H1 (cell line): Measurements from ENCODE around the gene FITM2. TPM values are rescaled to one million over a fixed set of nuclear protein-coding genes. Genes with fewer than 3 reads are reported as not detected.

ENCODE experiments used
- CTCF ChIA-PET: fragments of 300-600 bp; sonication (Branson Sonifier 250); formaldehyde crosslinking; loops from one replicate; lab custom pipeline; 2021; ENCODE audit not compliant: partially characterized antibody; lab: Charles Lee
- POLR2A ChIA-PET: fragments of 300-600 bp; sonication (Branson Sonifier 250); formaldehyde crosslinking; loops from one replicate; lab custom pipeline; 2021; ENCODE audit warnings: inconsistent platforms; ENCODE audit not compliant: partially characterized antibody; lab: Charles Lee
- DNase-seq, 2 experiments: peaks; one replicate each; pipeline versions ENCODE4 v3.0.0 to v3.0.0-alpha.2; 2010 to 2022; ENCODE audit warnings: low spot score in 2 of 2, low read depth in 1 of 2, mixed read lengths in 1 of 2
- FAIRE-seq: peaks from 2 replicates; lab custom pipeline; 2011; peaks lifted over from hg19 to GRCh38; lab: Jason Lieb, UNC
- H2AFZ ChIP-seq: 2 replicates; pipeline ENCODE4 v1.8.1; 2012; ENCODE audit warnings: low read length, inconsistent platforms
- H2AK5ac ChIP-seq: 2 replicates; pipeline ENCODE4 v1.6.1; 2013; ENCODE audit warnings: low read depth, low read length
- H2BK120ac ChIP-seq: replicated peaks from 2 replicates; pipeline ENCODE3; 2013; ENCODE audit warnings: low read depth, low read length, inconsistent platforms
- H2BK12ac ChIP-seq: 2 replicates; pipeline ENCODE4 v1.6.1; 2013; ENCODE audit warnings: low read depth, low read length
- H2BK15ac ChIP-seq: 2 replicates; pipeline ENCODE4 v1.6.1; 2013; ENCODE audit warnings: low read length
- H2BK20ac ChIP-seq: 2 replicates; pipeline ENCODE4 v1.6.1; 2013; ENCODE audit warnings: low read length
- H2BK5ac ChIP-seq: 2 replicates; pipeline ENCODE4 v1.6.1; 2013; ENCODE audit warnings: low read depth, low read length
- H3K14ac ChIP-seq: 2 replicates; pipeline ENCODE4 v1.6.1; 2013; ENCODE audit warnings: inconsistent platforms; ENCODE audit not compliant: insufficient read length
- H3K18ac ChIP-seq: 2 replicates; pipeline ENCODE4 v1.6.1; 2013; ENCODE audit warnings: low read length; ENCODE audit errors: extremely low read depth
- H3K23ac ChIP-seq: 2 replicates; pipeline ENCODE4 v1.6.1; 2013; ENCODE audit warnings: inconsistent platforms; ENCODE audit not compliant: insufficient read length
- H3K23me2 ChIP-seq: 2 replicates; pipeline ENCODE4 v1.6.1; 2013; ENCODE audit warnings: low read depth, low read length
- H3K27ac ChIP-seq: 2 replicates; pipeline ENCODE4 v1.6.1; 2011; ENCODE audit warnings: low read depth, low read length, inconsistent platforms
- H3K27me3 ChIP-seq, 4 experiments: replicated peaks in 1 of 4; 1 replicate in 1 of 4; 2 replicates in 3 of 4; pipeline versions ENCODE4 v1.6.1 to v1.8.1; 2011 to 2013; ENCODE audit warnings: low read length in 3 of 4, mild to moderate bottlenecking in 3 of 4, inconsistent platforms in 2 of 4, mixed read lengths in 2 of 4, moderate library complexity in 1 of 4; ENCODE audit not compliant: control insufficient read depth in 3 of 4, insufficient read depth in 3 of 4; ENCODE audit errors: extremely low read depth in 1 of 4
- H3K36me3 ChIP-seq, 4 experiments: 2 replicates each; pipeline versions ENCODE4 v1.6.1 to v1.8.1; 2011 to 2013; ENCODE audit warnings: mild to moderate bottlenecking in 4 of 4, low read length in 3 of 4, moderate library complexity in 2 of 4, control low read depth in 1 of 4, inconsistent platforms in 1 of 4; ENCODE audit not compliant: insufficient read depth in 4 of 4, control insufficient read depth in 2 of 4
- H3K4ac ChIP-seq: replicated peaks from 2 replicates; pipeline ENCODE3; 2013; ENCODE audit warnings: low read length, low read depth, mixed read lengths, inconsistent platforms; ENCODE audit not compliant: insufficient read length
- H3K4me1 ChIP-seq, 4 experiments: replicated peaks in 1 of 4; 1 replicate in 1 of 4; 2 replicates in 3 of 4; pipeline versions ENCODE4 v1.6.1 to v1.8.1; 2011 to 2013; ENCODE audit warnings: low read length in 3 of 4, inconsistent platforms in 2 of 4, mixed read lengths in 1 of 4; ENCODE audit not compliant: insufficient read depth in 4 of 4, control insufficient read depth in 3 of 4
- H3K4me2 ChIP-seq, 2 experiments: 2 replicates each; pipeline versions ENCODE4 v1.6.1 to v1.8.1; 2011 to 2013; ENCODE audit warnings: low read depth in 2 of 2, low read length in 2 of 2, control low read depth in 1 of 2, inconsistent platforms in 1 of 2, mild to moderate bottlenecking in 1 of 2; ENCODE audit not compliant: insufficient read depth in 1 of 2
- H3K4me3 ChIP-seq, 4 experiments: fragments of 200-600, 300-600 bp in 1 of 4; sonication (generic), shearing (Covaris generic), sonication (Bioruptor Twin) in 1 of 4; 2 replicates each; pipeline versions ENCODE4 v1.5.1 to v1.8.1; 2011 to 2016; ENCODE audit warnings: low read length in 4 of 4, low read depth in 3 of 4, control low read depth in 2 of 4, inconsistent platforms in 2 of 4, mild to moderate bottlenecking in 2 of 4, mixed read lengths in 1 of 4, moderate library complexity in 1 of 4; ENCODE audit not compliant: insufficient read depth in 2 of 4; ENCODE audit errors: extremely low read depth in 1 of 4
- H3K56ac ChIP-seq: replicated peaks from 2 replicates; pipeline ENCODE3; 2013; ENCODE audit warnings: low read depth, mild to moderate bottlenecking, mixed read lengths, low read length, inconsistent platforms; ENCODE audit not compliant: insufficient read length
- H3K79me1 ChIP-seq: 2 replicates; pipeline ENCODE4 v1.6.1; 2013; ENCODE audit warnings: low read depth, low read length, control low read depth
- H3K79me2 ChIP-seq, 2 experiments: 2 replicates each; pipeline versions ENCODE4 v1.6.1 to v1.8.1; 2012 to 2013; ENCODE audit warnings: low read length in 2 of 2, mild to moderate bottlenecking in 2 of 2, inconsistent platforms in 1 of 2; ENCODE audit not compliant: insufficient read depth in 2 of 2, control insufficient read depth in 1 of 2
- H3K9ac ChIP-seq, 4 experiments: replicated peaks in 1 of 4; 1 replicate in 1 of 4; 2 replicates in 3 of 4; pipeline versions ENCODE4 v1.6.1 to v1.8.1; 2011 to 2013; ENCODE audit warnings: low read depth in 3 of 4, low read length in 3 of 4, control low read depth in 2 of 4, mild to moderate bottlenecking in 2 of 4, moderate library complexity in 2 of 4, inconsistent platforms in 1 of 4; ENCODE audit errors: extremely low read depth in 1 of 4
- H3K9me3 ChIP-seq, 2 experiments: 2 replicates each; pipeline versions ENCODE4 v1.6.1 to v1.8.1; 2012 to 2013; ENCODE audit warnings: mild to moderate bottlenecking in 2 of 2, moderate library complexity in 2 of 2, control low read depth in 1 of 2, inconsistent platforms in 1 of 2, low read depth in 1 of 2, low read length in 1 of 2, mixed read lengths in 1 of 2; ENCODE audit not compliant: insufficient read depth in 2 of 2
- H4K20me1 ChIP-seq, 2 experiments: replicated peaks in 1 of 2; 2 replicates each; pipeline versions ENCODE3 to v1.8.1; 2011 to 2013; ENCODE audit warnings: inconsistent platforms in 2 of 2, low read length in 2 of 2, mild to moderate bottlenecking in 1 of 2; ENCODE audit not compliant: insufficient read depth in 2 of 2, control insufficient read depth in 1 of 2
- H4K5ac ChIP-seq: 2 replicates; pipeline ENCODE4 v1.6.1; 2013; ENCODE audit warnings: low read length, low read depth, mixed read lengths, inconsistent platforms; ENCODE audit not compliant: insufficient read length
- H4K8ac ChIP-seq: 2 replicates; pipeline ENCODE4 v1.8.0; 2013; ENCODE audit warnings: mild to moderate bottlenecking, moderate library complexity, low read length, inconsistent platforms; ENCODE audit not compliant: insufficient read depth; ENCODE audit errors: extremely low read depth
- H4K91ac ChIP-seq: replicated peaks from 2 replicates; pipeline ENCODE3; 2013; ENCODE audit warnings: low read length, mixed read lengths, inconsistent platforms; ENCODE audit not compliant: insufficient read length
- CTCF ChIP-seq, 3 experiments: IDR thresholded peaks; 1 replicate in 2 of 3; 2 replicates in 1 of 3; pipeline versions ENCODE4 v1.5.1 to v1.6.1; 2011; ENCODE audit warnings: low read length in 3 of 3, mild to moderate bottlenecking in 3 of 3, inconsistent platforms in 2 of 3, low read depth in 1 of 3, moderate library complexity in 1 of 3; ENCODE audit not compliant: insufficient read depth in 1 of 3; ENCODE audit errors: control extremely low read depth in 1 of 3
- PHF8 ChIP-seq: fragments of 200-600 bp; sonication (generic); conservative IDR thresholded peaks from 2 replicates; pipeline ENCODE4 v1.7.1; 2012; ENCODE audit warnings: low read depth, mild to moderate bottlenecking, inconsistent platforms, low read length, moderate library complexity
- TAF1 ChIP-seq: IDR thresholded peaks from 2 replicates; pipeline ENCODE4 v1.6.1; 2011; ENCODE audit warnings: mild to moderate bottlenecking, low read depth, low read length
- TEAD4 ChIP-seq: IDR thresholded peaks from 2 replicates; pipeline ENCODE4 v1.6.1; 2012; ENCODE audit warnings: low read depth, low read length, inconsistent platforms, mixed read lengths
- ZNF274 ChIP-seq: IDR thresholded peaks from 2 replicates; pipeline ENCODE4 v1.7.0; 2012; ENCODE audit warnings: low read length, borderline replicate concordance; ENCODE audit errors: extremely low read depth
- WGBS, 2 experiments: shearing (Covaris generic) in 1 of 2; methylation state at CpG; one replicate each; pipeline versions ENCODE4 v1.1.6 to v1.1.7; 2013 to 2015; ENCODE audit warnings: low lambda C conversion rate in 2 of 2, mixed read lengths in 2 of 2, inconsistent platforms in 1 of 2, low coverage in 1 of 2, missing lambda C conversion rate in 1 of 2; ENCODE audit not compliant: insufficient replicate concordance in 2 of 2, insufficient coverage in 1 of 2, insufficient read length in 1 of 2; ENCODE audit errors: extremely low coverage in 1 of 2, missing lambda C conversion rate in 1 of 2; 5-methylcytosine and 5-hydroxymethylcytosine counted together
- polyA plus RNA-seq, 7 experiments: library from polyadenylated mRNA; depleted of rRNA in 3 of 7; stranded (reverse) in 5 of 7; unstranded in 2 of 7; fragments of >200 nt in 5 of 7; fragments of 200-250 nt in 2 of 7; gene quantifications; 1 replicate in 5 of 7; 2 replicates in 1 of 7; 4 replicates in 1 of 7; pipeline versions ENCODE4 v1.2.1 to v1.2.3, GENCODE V29; 2011 to 2013; ENCODE audit warnings: missing spikeins in 2 of 7, mixed read lengths in 2 of 7
- total RNA-seq: library from RNA; stranded (reverse); fragmentation: NEBNext Ultra II Directional; extraction: Animal tissue kit (Norgen Biotek cat#: 25700); gene quantifications from 2 replicates; pipeline ENCODE4 v1.2.1, GENCODE V29; 2021

The FITM2 gene
- total and polyA plus RNA-seq, 2 of the 8 experiments (the other 6 are each of a cell fraction or from before 2014, with no cell fraction given), result 1.1 to 2.1 TPM

GRCh38 chr20:44349349-44349748 is 38.3 kb upstream of the FITM2 start:
- no peak for DNase-seq
- Histone ChIP-seq H3K79me2 (no peaks in the 10 kb centered on the region), H3K4me1 (peaks cover 0 to 6% (median 0%) of the 10 kb centered on the region in 4 experiments; a peak in 1 of 7 replicates), H3K4me2 (no peak overlapping the region), H4K8ac (no peak overlapping the region), H3K9ac (no peak overlapping the region), H3K9me3 (no peaks in the 10 kb centered on the region), H3K27ac (no peak overlapping the region), H2AK5ac (no peak overlapping the region), H3K27me3 (peaks cover 0 to 3% (median 0%) of the 10 kb centered on the region in 4 experiments; a peak in 2 of 7 replicates), H3K23ac (no peak overlapping the region), H3K18ac (no peak overlapping the region), H3K23me2 (no peaks in the 10 kb centered on the region), H3K4ac (no peak overlapping the region), H3K79me1 (no peaks in the 10 kb centered on the region), H3K36me3 (no peaks in the 10 kb centered on the region), H4K5ac (no peak overlapping the region), H2BK12ac (no peak overlapping the region), H2BK20ac (no peak overlapping the region), H3K14ac (no peak overlapping the region), H3K4me3 (no peak overlapping the region), H2BK120ac (no peak overlapping the region), H2AFZ (no peak overlapping the region), H2BK5ac (no peak overlapping the region), H4K20me1 (no peaks in the 10 kb centered on the region), H3K56ac (no peak overlapping the region), H4K91ac (no peak overlapping the region), H2BK15ac (no peak overlapping the region)
- no peak for FAIRE-seq
- 83% methylated on average over 3 of the region's 3 CpGs; no CpG with 5 or more reads in 1 of the 2 experiments for WGBS, 2 experiments
- POLR2A ChIA-PET, result interaction anchor here (0.5 kb wide), 1 partner anchor 114 kb away, joined by 3 read pairs; no protein-coding TSS in a partner anchor
- TF ChIP-seq TAF1 (no peak), ZNF274 (no peak), PHF8 (no peak), CTCF (IDR thresholded peaks at IDR 0.05; ENCODE audit: control extremely low read depth in 1 of 3, insufficient read depth in 1 of 3, low read depth in 1 of 3, low read length in 3 of 3) (no peak), TEAD4 (no peak)
- CTCF ChIA-PET, result interaction anchor here (0.6 kb wide), 1 partner anchor 11 kb away, joined by 3 read pairs; no protein-coding TSS in a partner anchor
